ENCODE results near the gene PHF2. TPM values are rescaled to one million over a fixed set of nuclear protein-coding genes. Genes with fewer than 3 reads are reported as not detected.
A peak's percentile ranks its signal among the peaks of the same experiment; 100 is the strongest.

PHF2 gene
- total and polyA plus RNA-seq, 9 of the 15 experiments (the other 6 are each of a cell fraction or from before 2014, with no cell fraction given): 0.37 to 14.4 (median 8.1) TPM

DNA sequence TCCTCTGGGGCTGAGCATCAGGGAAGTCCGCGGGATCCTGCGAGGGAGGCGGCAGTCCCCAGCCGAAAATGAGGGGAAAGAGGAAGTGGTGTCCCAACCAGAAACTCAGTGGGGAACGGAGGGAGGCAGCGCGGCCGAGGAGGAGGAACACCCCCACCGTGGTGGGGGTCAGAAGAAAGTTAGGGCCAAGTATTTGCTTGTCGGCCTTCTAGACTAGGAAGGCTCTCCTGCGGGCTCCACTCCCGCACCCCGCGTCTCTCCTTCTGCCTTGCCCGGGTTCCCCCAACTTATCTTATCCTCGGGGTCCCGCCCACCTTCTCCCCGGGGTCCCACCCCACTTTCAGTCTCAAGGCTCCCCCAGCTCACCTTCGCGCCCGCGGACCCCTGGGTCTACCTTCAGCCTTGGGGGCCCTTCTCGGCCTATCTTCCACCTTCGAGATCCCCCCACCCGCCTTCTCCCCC is 557 bp upstream of the PHF2 start (continued):
- TF ChIP-seq EWSR1 (IDR thresholded peaks at IDR 0.05; ENCODE audit: borderline replicate concordance, low read depth, partially characterized antibody) (no peak), SLC30A9 (CRISPR knock-in tag; IDR thresholded peaks at IDR 0.05) (no peak), POLR2G (IDR thresholded peaks at IDR 0.05; ENCODE audit: low read depth, low read length) (peak; percentile 79), DMBX1 (CRISPR knock-in tag; IDR thresholded peaks at IDR 0.05; ENCODE audit: borderline replicate concordance) (no peak), RBM15 (IDR thresholded peaks at IDR 0.05; ENCODE audit: insufficient read depth, low read length) (no peak), KAT8 (IDR thresholded peaks at IDR 0.05; ENCODE audit: low read depth) (no peak), SMARCE1 (IDR thresholded peaks at IDR 0.05) (peak; percentile 63; the same call in 1 of the 2 replicates), TARDBP (IDR thresholded peaks at IDR 0.05) (no peak), RBM25 (IDR thresholded peaks at IDR 0.05; ENCODE audit: low read depth, low read length, severe bottlenecking) (no peak), NFRKB (IDR thresholded peaks at IDR 0.05; ENCODE audit: low read depth) (peak; percentile 46; the same call in 1 of the 2 replicates), ZSCAN32 (CRISPR knock-in tag; IDR thresholded peaks at IDR 0.05) (no peak), ZNF77 (CRISPR knock-in tag; IDR thresholded peaks at IDR 0.05) (no peak), BRCA1 (IDR thresholded peaks at IDR 0.05) (no peak), BRCA1 (CRISPR knock-in tag; IDR thresholded peaks at IDR 0.05) (no peak), ERF (CRISPR knock-in tag; IDR thresholded peaks at IDR 0.05) (no peak), EP400 (IDR thresholded peaks at IDR 0.05) (peak; percentile 41; the same call in 1 of the 2 replicates)
- TF ChIP-seq, protein P1, sequence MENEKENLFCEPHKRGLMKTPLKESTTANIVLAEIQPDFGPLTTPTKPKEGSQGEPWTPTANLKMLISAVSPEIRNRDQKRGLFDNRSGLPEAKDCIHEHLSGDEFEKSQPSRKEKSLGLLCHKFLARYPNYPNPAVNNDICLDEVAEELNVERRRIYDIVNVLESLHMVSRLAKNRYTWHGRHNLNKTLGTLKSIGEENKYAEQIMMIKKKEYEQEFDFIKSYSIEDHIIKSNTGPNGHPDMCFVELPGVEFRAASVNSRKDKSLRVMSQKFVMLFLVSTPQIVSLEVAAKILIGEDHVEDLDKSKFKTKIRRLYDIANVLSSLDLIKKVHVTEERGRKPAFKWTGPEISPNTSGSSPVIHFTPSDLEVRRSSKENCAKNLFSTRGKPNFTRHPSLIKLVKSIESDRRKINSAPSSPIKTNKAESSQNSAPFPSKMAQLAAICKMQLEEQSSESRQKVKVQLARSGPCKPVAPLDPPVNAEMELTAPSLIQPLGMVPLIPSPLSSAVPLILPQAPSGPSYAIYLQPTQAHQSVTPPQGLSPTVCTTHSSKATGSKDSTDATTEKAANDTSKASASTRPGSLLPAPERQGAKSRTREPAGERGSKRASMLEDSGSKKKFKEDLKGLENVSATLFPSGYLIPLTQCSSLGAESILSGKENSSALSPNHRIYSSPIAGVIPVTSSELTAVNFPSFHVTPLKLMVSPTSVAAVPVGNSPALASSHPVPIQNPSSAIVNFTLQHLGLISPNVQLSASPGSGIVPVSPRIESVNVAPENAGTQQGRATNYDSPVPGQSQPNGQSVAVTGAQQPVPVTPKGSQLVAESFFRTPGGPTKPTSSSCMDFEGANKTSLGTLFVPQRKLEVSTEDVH (IDR thresholded peaks at IDR 0.05; ENCODE audit: low read depth, partially characterized antibody): no peak
- TF ChIP-seq, protein P2, sequence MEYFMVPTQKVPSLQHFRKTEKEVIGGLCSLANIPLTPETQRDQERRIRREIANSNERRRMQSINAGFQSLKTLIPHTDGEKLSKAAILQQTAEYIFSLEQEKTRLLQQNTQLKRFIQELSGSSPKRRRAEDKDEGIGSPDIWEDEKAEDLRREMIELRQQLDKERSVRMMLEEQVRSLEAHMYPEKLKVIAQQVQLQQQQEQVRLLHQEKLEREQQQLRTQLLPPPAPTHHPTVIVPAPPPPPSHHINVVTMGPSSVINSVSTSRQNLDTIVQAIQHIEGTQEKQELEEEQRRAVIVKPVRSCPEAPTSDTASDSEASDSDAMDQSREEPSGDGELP (CRISPR knock-in tag; IDR thresholded peaks at IDR 0.05; ENCODE audit: borderline replicate concordance): 0 out of 2 replicates have a peak, but pooled peaks have one; percentile 34
- TF ChIP-seq, protein P3, sequence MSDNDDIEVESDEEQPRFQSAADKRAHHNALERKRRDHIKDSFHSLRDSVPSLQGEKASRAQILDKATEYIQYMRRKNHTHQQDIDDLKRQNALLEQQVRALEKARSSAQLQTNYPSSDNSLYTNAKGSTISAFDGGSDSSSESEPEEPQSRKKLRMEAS (CRISPR knock-in tag; IDR thresholded peaks at IDR 0.05): no peak
- TF ChIP-seq, protein P4, sequence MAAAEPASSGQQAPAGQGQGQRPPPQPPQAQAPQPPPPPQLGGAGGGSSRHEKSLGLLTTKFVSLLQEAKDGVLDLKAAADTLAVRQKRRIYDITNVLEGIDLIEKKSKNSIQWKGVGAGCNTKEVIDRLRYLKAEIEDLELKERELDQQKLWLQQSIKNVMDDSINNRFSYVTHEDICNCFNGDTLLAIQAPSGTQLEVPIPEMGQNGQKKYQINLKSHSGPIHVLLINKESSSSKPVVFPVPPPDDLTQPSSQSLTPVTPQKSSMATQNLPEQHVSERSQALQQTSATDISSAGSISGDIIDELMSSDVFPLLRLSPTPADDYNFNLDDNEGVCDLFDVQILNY (CRISPR knock-in tag; IDR thresholded peaks at IDR 0.05): no peak
- TF ChIP-seq, protein P5, sequence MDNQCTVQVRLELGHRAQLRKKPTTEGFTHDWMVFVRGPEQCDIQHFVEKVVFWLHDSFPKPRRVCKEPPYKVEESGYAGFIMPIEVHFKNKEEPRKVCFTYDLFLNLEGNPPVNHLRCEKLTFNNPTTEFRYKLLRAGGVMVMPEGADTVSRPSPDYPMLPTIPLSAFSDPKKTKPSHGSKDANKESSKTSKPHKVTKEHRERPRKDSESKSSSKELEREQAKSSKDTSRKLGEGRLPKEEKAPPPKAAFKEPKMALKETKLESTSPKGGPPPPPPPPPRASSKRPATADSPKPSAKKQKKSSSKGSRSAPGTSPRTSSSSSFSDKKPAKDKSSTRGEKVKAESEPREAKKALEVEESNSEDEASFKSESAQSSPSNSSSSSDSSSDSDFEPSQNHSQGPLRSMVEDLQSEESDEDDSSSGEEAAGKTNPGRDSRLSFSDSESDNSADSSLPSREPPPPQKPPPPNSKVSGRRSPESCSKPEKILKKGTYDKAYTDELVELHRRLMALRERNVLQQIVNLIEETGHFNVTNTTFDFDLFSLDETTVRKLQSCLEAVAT (IDR thresholded peaks at IDR 0.05): no peak
- TF ChIP-seq, protein P6, sequence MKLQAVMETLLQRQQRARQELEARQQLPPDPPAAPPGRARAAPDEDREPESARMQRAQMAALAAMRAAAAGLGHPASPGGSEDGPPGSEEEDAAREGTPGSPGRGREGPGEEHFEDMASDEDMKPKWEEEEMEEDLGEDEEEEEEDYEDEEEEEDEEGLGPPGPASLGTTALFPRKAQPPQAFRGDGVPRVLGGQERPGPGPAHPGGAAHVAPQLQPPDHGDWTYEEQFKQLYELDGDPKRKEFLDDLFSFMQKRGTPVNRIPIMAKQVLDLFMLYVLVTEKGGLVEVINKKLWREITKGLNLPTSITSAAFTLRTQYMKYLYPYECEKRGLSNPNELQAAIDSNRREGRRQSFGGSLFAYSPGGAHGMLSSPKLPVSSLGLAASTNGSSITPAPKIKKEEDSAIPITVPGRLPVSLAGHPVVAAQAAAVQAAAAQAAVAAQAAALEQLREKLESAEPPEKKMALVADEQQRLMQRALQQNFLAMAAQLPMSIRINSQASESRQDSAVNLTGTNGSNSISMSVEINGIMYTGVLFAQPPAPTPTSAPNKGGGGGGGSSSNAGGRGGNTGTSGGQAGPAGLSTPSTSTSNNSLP (IDR thresholded peaks at IDR 0.05; ENCODE audit: borderline replicate concordance, low read depth, low read length): no peak
